GM23338 (cell line): Measurements from ENCODE around the gene THRA. TPM values are rescaled to one million over a fixed set of nuclear protein-coding genes. Genes with fewer than 3 reads are reported as not detected.

Experiments
- ATAC-seq: fragments of 200-7000 bp; cut with Tn5 transposase; 3 replicates; pipeline ENCODE4 v1.9.1; 2020
- DNase-seq: peaks from one replicate; pipeline ENCODE4 v3.0.0-alpha.2; 2015; ENCODE audit warnings: low spot score
- H2AFZ ChIP-seq: fragments of 200-600 bp; sonication (generic); 2 replicates; pipeline ENCODE4 v1.8.0; 2016; ENCODE audit warnings: antibody characterized with exemption, mild to moderate bottlenecking, moderate library complexity
- H3F3A ChIP-seq: fragments of 200-600 bp; sonication (generic); replicated peaks from 2 replicates; pipeline ENCODE4 v1.8.0; 2017; ENCODE audit warnings: antibody characterized with exemption, mixed run types, low read depth
- H3K27ac ChIP-seq: fragments of 200-600 bp; sonication (generic); 2 replicates; pipeline ENCODE4 v1.6.1; 2016; ENCODE audit warnings: low read depth
- H3K27me3 ChIP-seq: fragments of 200-600 bp; sonication (generic); 2 replicates; pipeline ENCODE4 v1.8.0; 2016; ENCODE audit warnings: mild to moderate bottlenecking, mixed run types, moderate library complexity; ENCODE audit not compliant: insufficient read depth
- H3K36me3 ChIP-seq: fragments of 200-600 bp; sonication (generic); 2 replicates; pipeline ENCODE4 v1.8.0; 2016; ENCODE audit warnings: mild to moderate bottlenecking; ENCODE audit not compliant: insufficient read depth
- H3K4me1 ChIP-seq: fragments of 200-600 bp; sonication (generic); 2 replicates; pipeline ENCODE4 v1.8.0; 2016; ENCODE audit warnings: mild to moderate bottlenecking, moderate library complexity; ENCODE audit not compliant: insufficient read depth
- H3K4me2 ChIP-seq: fragments of 200-600 bp; sonication (generic); 2 replicates; pipeline ENCODE4 v1.7.1; 2017; ENCODE audit warnings: mixed run types
- H3K4me3 ChIP-seq: fragments of 200-600 bp; sonication (generic); 2 replicates; pipeline ENCODE4 v1.6.1; 2016; ENCODE audit warnings: mixed run types
- H3K79me2 ChIP-seq: fragments of 200-600 bp; sonication (generic); replicated peaks from 2 replicates; pipeline ENCODE4 v1.8.0; 2017; ENCODE audit warnings: mild to moderate bottlenecking; ENCODE audit not compliant: insufficient read depth
- H3K9me2 ChIP-seq: fragments of 200-600 bp; sonication (generic); 2 replicates; pipeline ENCODE4 v1.8.0; 2017; ENCODE audit not compliant: insufficient read depth
- H4K20me1 ChIP-seq: fragments of 200-600 bp; sonication (generic); replicated peaks from 2 replicates; pipeline ENCODE4 v1.8.0; 2017; ENCODE audit warnings: mild to moderate bottlenecking; ENCODE audit not compliant: insufficient read depth
- H3K27ac Mint-ChIP-seq: 2 replicates; pipeline ENCODE4 v1.8.0; 2020; ENCODE audit warnings: inconsistent platforms, mild to moderate bottlenecking, moderate library complexity, mixed read lengths
- H3K27me3 Mint-ChIP-seq: 3 replicates; pipeline ENCODE4 v1.8.0; 2022; ENCODE audit warnings: low read depth, mild to moderate bottlenecking, moderate library complexity, mixed read lengths, inconsistent platforms; ENCODE audit not compliant: insufficient read depth, poor library complexity
- H3K36me3 Mint-ChIP-seq: 3 replicates; pipeline ENCODE4 v1.8.0; 2021; ENCODE audit warnings: low read depth, mild to moderate bottlenecking, inconsistent platforms, moderate library complexity, mixed read lengths
- H3K4me1 Mint-ChIP-seq: 3 replicates; pipeline ENCODE4 v1.8.0; 2020; ENCODE audit warnings: mild to moderate bottlenecking, inconsistent platforms, mixed read lengths
- H3K4me3 Mint-ChIP-seq: 3 replicates; pipeline ENCODE4 v1.8.0; 2021; ENCODE audit warnings: moderate library complexity, mild to moderate bottlenecking, inconsistent platforms, mixed read lengths
- H3K9me3 Mint-ChIP-seq: 3 replicates; pipeline ENCODE4 v1.8.0; 2020; ENCODE audit warnings: moderate library complexity, mild to moderate bottlenecking, inconsistent platforms, mixed read lengths
- JUNB ChIP-seq: IDR thresholded peaks from one replicate; pipeline ENCODE4 v1.6.1; 2016; ENCODE audit warnings: antibody characterized with exemption; ENCODE audit not compliant: unreplicated experiment
- POLR2AphosphoS5 ChIP-seq: IDR thresholded peaks from 2 replicates; pipeline ENCODE4 v1.6.1; 2016; ENCODE audit warnings: antibody characterized with exemption, low read depth
- STAT1 ChIP-seq: IDR thresholded peaks from one replicate; pipeline ENCODE4 v1.6.1; 2016; ENCODE audit warnings: antibody characterized with exemption; ENCODE audit not compliant: unreplicated experiment
- ZNF462 ChIP-seq: fragments of 250-450 bp; sonication (Bioruptor Pico); IDR thresholded peaks from 2 replicates; pipeline ENCODE4 v1.5.0; 2020; ENCODE audit warnings: mild to moderate bottlenecking, moderate library complexity
- polyA plus RNA-seq: library from polyadenylated mRNA; unstranded; fragments of >200 nt; fragmentation: Nextera tagmentation; extraction: Ambion mirVana; gene quantifications from 2 replicates; pipeline ENCODE4 v1.2.1, GENCODE V29; 2016
- total RNA-seq: library from RNA; depleted of rRNA; stranded (reverse); fragments of >200 nt; shearing (Covaris generic); gene quantifications from 2 replicates; pipeline ENCODE4 v1.2.3, GENCODE V29; 2014

THRA gene
- total and polyA plus RNA-seq, 2 experiments from 2014 or later, result 3.4 to 10.5 TPM

- Histone ChIP-seq H3K4me1 (peaks cover 28% of the 10 kb centered on the region), H3K79me2 (no peaks in the 10 kb centered on the region), H3K9me2 (no peaks in the 10 kb centered on the region), H3F3A (peaks cover 4% of the 10 kb centered on the region; the same call in 1 of the 2 replicates), H2AFZ (no peak overlapping the region), H3K4me2 (no peak overlapping the region), H4K20me1 (no peaks in the 10 kb centered on the region), H3K27me3 (no peaks in the 10 kb centered on the region), H3K27ac (no peak overlapping the region), H3K4me3 (no peak overlapping the region), H3K36me3 (peaks cover 3% of the 10 kb centered on the region; the same call in 1 of the 2 replicates)
- Mint-ChIP-seq H3K9me3 (no peaks in the 10 kb centered on the region), H3K27ac (no peak overlapping the region), H3K4me3 (peak overlapping the region; percentile 45; the same call in 1 of the 3 replicates), H3K36me3 (peaks cover 28% of the 10 kb centered on the region), H3K27me3 (peaks cover 32% of the 10 kb centered on the region), H3K4me1 (peaks cover 42% of the 10 kb centered on the region)
- TF ChIP-seq POLR2AphosphoS5, result no peak
- TF ChIP-seq JUNB, result no peak
- TF ChIP-seq STAT1, result no peak
- TF ChIP-seq ZNF462 (CRISPR knock-in tag), result no peak
- no peak for DNase-seq
- no peak for ATAC-seq
Measured at GRCh38 chr17:40017422-40018080, 45.2 kb upstream of the THRA start.
